ENCODE results near the gene KLHL8. TPM values are rescaled to one million over a fixed set of nuclear protein-coding genes. Genes with fewer than 3 reads are reported as not detected.

KLHL8 gene
- total RNA-seq, 4 donors from 2014 or later, result 6.3 to 18.2 (median 13.3) TPM

GRCh38 chr4:87120411-87121162, 99.8 kb downstream of the KLHL8 start:
- Histone ChIP-seq H3K4me3 (no peak overlapping the region), H3K36me3 (peaks cover 0 to 62% (median 9%) of the 10 kb centered on the region in 3 donors), H3K4me1 (peaks cover 0 to 54% (median 17%) of the 10 kb centered on the region in 4 donors), H3K27ac (peak overlapping the region in 2 of 4 donors; percentile 56 to 69), H3K27me3 (no peaks in the 10 kb centered on the region), H3K9me3 (no peaks in the 10 kb centered on the region)
- TF ChIP-seq EP300 (IDR thresholded peaks at IDR 0.05), result peak in 1 of 2 donors; percentile 61
- no peak for TF ChIP-seq CTCF (IDR thresholded peaks at IDR 0.05)
- TF ChIP-seq POLR2A (IDR thresholded peaks at IDR 0.05), result no peak
- DNase-seq (ENCODE audit: low spot score in 2 of 2), result peak; percentile 34 to 47
- 55 to 62% methylated on average over 18 of the region's 18 CpGs for WGBS, 2 donors

GRCh38 chr4:87120010-87120409, 100.4 kb downstream of the KLHL8 start:
- whole genome bisulfite sequencing, 2 donors, result 77 to 81% methylated on average over 4 of the region's 4 CpGs
- H3K4me1 ChIP-seq, result peaks cover 0 to 54% (median 17%) of the 10 kb centered on the region in 4 donors
- no peaks in the 10 kb centered on the region for H3K27me3 ChIP-seq
- TF ChIP-seq CTCF (IDR thresholded peaks at IDR 0.05), result no peak
- no peak for TF ChIP-seq EP300 (IDR thresholded peaks at IDR 0.05)
- TF ChIP-seq POLR2A (IDR thresholded peaks at IDR 0.05), result no peak
- peak overlapping the region in 2 of 4 donors; percentile 56 to 69 for H3K27ac ChIP-seq
- H3K36me3 ChIP-seq, result peaks cover 3 to 62% (median 12%) of the 10 kb centered on the region in 3 donors
- H3K4me3 ChIP-seq, result no peak overlapping the region
- DNase-seq (ENCODE audit: low spot score in 2 of 2), result no peak
- no peaks in the 10 kb centered on the region for H3K9me3 ChIP-seq

- TF ChIP-seq EP300 (IDR thresholded peaks at IDR 0.05), result no peak
- TF ChIP-seq POLR2A (IDR thresholded peaks at IDR 0.05), result no peak
- TF ChIP-seq CTCF (IDR thresholded peaks at IDR 0.05), result no peak
- DNase-seq (ENCODE audit: low spot score in 2 of 2), result no peak
- Histone ChIP-seq H3K27me3 (no peaks in the 10 kb centered on the region), H3K9me3 (no peaks in the 10 kb centered on the region), H3K4me1 (peaks cover 0 to 54% (median 17%) of the 10 kb centered on the region in 4 donors), H3K27ac (peak overlapping the region in 1 of 4 donors; percentile 56), H3K36me3 (peaks cover 3 to 66% (median 19%) of the 10 kb centered on the region in 3 donors), H3K4me3 (no peak overlapping the region)
- WGBS, 2 donors, result 88 to 97% methylated on average over 2 of the region's 2 CpGs
These were observed 101.6 kb downstream of the KLHL8 start for GRCh38 chr4:87118826-87119225.

GRCh38 chr4:87118421-87118820, 102.0 kb downstream of the KLHL8 start:
- H3K4me1 ChIP-seq, result peaks cover 0 to 50% (median 17%) of the 10 kb centered on the region in 4 donors
- TF ChIP-seq CTCF (IDR thresholded peaks at IDR 0.05) (no peak), EP300 (IDR thresholded peaks at IDR 0.05) (no peak), POLR2A (IDR thresholded peaks at IDR 0.05) (no peak)
- no peaks in the 10 kb centered on the region for H3K9me3 ChIP-seq
- peaks cover 3 to 65% (median 19%) of the 10 kb centered on the region in 3 donors for H3K36me3 ChIP-seq
- H3K27me3 ChIP-seq, result no peaks in the 10 kb centered on the region
- H3K4me3 ChIP-seq, result no peak overlapping the region
- 100% methylated on average over 1 of the region's 1 CpG for WGBS, 2 donors
- DNase-seq (ENCODE audit: low spot score in 2 of 2), result no peak
- peak overlapping the region in 1 of 4 donors; percentile 56 for H3K27ac ChIP-seq

GRCh38 chr4:87117732-87118075, 102.7 kb downstream of the KLHL8 start:
- Histone ChIP-seq H3K36me3 (peaks cover 3 to 59% (median 19%) of the 10 kb centered on the region in 3 donors), H3K27ac (no peak overlapping the region)
- no peak for TF ChIP-seq CTCF (IDR thresholded peaks at IDR 0.05)
- no peak for TF ChIP-seq EP300 (IDR thresholded peaks at IDR 0.05)

More at GRCh38 chr4:87117732-87118075, 102.7 kb downstream of the KLHL8 start:
- Histone ChIP-seq H3K4me1 (peaks cover 0 to 47% (median 17%) of the 10 kb centered on the region in 4 donors), H3K27me3 (no peaks in the 10 kb centered on the region), H3K4me3 (no peak overlapping the region), H3K9me3 (no peaks in the 10 kb centered on the region)
- DNase-seq (ENCODE audit: low spot score in 2 of 2), result no peak
- WGBS, 2 donors, result 82 to 87% methylated on average over 5 of the region's 5 CpGs
